A673 (cell line): ENCODE measurements around the gene CMIP. TPM values are rescaled to one million over a fixed set of nuclear protein-coding genes. Genes with fewer than 3 reads are reported as not detected.

Experiments used
- BruUV-seq: library from RNA; stranded (reverse); fragments of 400-500 nt; replicated peaks from 2 replicates; lab custom pipeline; 2021; lab: Mats Ljungman, UMichigan
- CTCF ChIA-PET: fragments of 300-600 bp; sonication (Branson Sonifier 250); formaldehyde crosslinking; loops from one replicate; lab custom pipeline; 2022; ENCODE audit warnings: antibody characterized with exemption; lab: Charles Lee
- POLR2A ChIA-PET: fragments of 300-600 bp; sonication (Branson Sonifier 250); formaldehyde crosslinking; loops from one replicate; lab custom pipeline; 2022; ENCODE audit warnings: antibody characterized with exemption; ENCODE audit not compliant: low non-redundant PET; lab: Charles Lee
- DNase-seq: peaks from one replicate; pipeline ENCODE4 v3.0.0-alpha.2; 2015; ENCODE audit warnings: low spot score
- H3K27ac ChIP-seq: fragments of 200-600 bp; sonication (generic); 2 replicates; pipeline ENCODE4 v1.5.1; 2016; ENCODE audit warnings: mixed run types, low read depth, mild to moderate bottlenecking, mixed read lengths, antibody characterized with exemption, low read length; ENCODE audit not compliant: poor library complexity, severe bottlenecking
- H3K27me3 ChIP-seq: fragments of 200-600 bp; sonication (generic); replicated peaks from 2 replicates; pipeline ENCODE4 v1.6.1; 2017; ENCODE audit warnings: mixed run types, low read depth, mild to moderate bottlenecking, mixed read lengths, antibody characterized with exemption, low read length; ENCODE audit not compliant: insufficient read depth, poor library complexity
- H3K36me3 ChIP-seq: fragments of 200-600 bp; sonication (generic); 2 replicates; pipeline ENCODE4 v1.6.1; 2016; ENCODE audit warnings: mixed run types, mild to moderate bottlenecking, mixed read lengths, antibody characterized with exemption, low read length; ENCODE audit not compliant: insufficient read depth, poor library complexity, severe bottlenecking
- H3K4me1 ChIP-seq: fragments of 200-600 bp; sonication (generic); 2 replicates; pipeline ENCODE4 v1.6.1; 2017; ENCODE audit warnings: mixed run types, mild to moderate bottlenecking, mixed read lengths, antibody characterized with exemption, low read length; ENCODE audit not compliant: insufficient read depth, poor library complexity, severe bottlenecking
- H3K4me3 ChIP-seq: fragments of 200-600 bp; sonication (generic); 2 replicates; pipeline ENCODE4 v1.5.1; 2016; ENCODE audit warnings: low read depth, mixed run types, mild to moderate bottlenecking, mixed read lengths, low read length; ENCODE audit not compliant: poor library complexity, severe bottlenecking
- H3K9me3 ChIP-seq: fragments of 200-600 bp; sonication (generic); 2 replicates; pipeline ENCODE4 v1.6.1; 2016; ENCODE audit warnings: mixed run types, low read depth, mild to moderate bottlenecking, mixed read lengths, antibody characterized with exemption, low read length; ENCODE audit not compliant: poor library complexity, severe bottlenecking
- CTCF ChIP-seq: fragments of 300-800, 200-600 bp; sonication (generic); conservative IDR thresholded peaks from 2 replicates; pipeline ENCODE4 v1.5.1; 2017; ENCODE audit warnings: low read depth, mild to moderate bottlenecking, antibody characterized with exemption, low read length, moderate library complexity, mixed read lengths
- EZH2 ChIP-seq: fragments of 200-600 bp; sonication (generic); IDR thresholded peaks from 2 replicates; pipeline ENCODE4 v1.6.1; 2017; ENCODE audit warnings: borderline replicate concordance, low read depth, mild to moderate bottlenecking, mixed read lengths, antibody characterized with exemption, low read length; ENCODE audit not compliant: poor library complexity, severe bottlenecking
- intact Hi-C: fragments of 100-400 bp; cut with micrococcal nuclease; formaldehyde crosslinking; loops from one replicate; pipeline ENCODE4 v1.10.0; 2022; ENCODE audit not compliant: unreplicated experiment
- total RNA-seq: library from RNA; stranded (reverse); gene quantifications from 2 replicates; pipeline ENCODE4 v1.2.3, GENCODE V29; 2021

The CMIP gene
- total RNA-seq, 1 experiment from 2014 or later = 25.5 TPM

- ChIA-PET CTCF (no interaction called here), POLR2A (no interaction called here)
- H3K9me3 ChIP-seq = no peaks in the 10 kb centered on the region
- TF ChIP-seq EZH2 (no peak), CTCF (no peak)
- intact Hi-C loops = no loop called here
- no peaks in the 10 kb centered on the region for H3K27me3 ChIP-seq
- no peak overlapping the region for H3K27ac ChIP-seq
- no peak for DNase-seq
- H3K4me3 ChIP-seq = no peak overlapping the region
- H3K36me3 ChIP-seq = no peaks in the 10 kb centered on the region
- peaks cover 4% of the 10 kb centered on the region for H3K4me1 ChIP-seq
- no TSS peak for BruUV-seq
Observed at GRCh38 chr16:81654346-81654745, 209.7 kb downstream of the CMIP start.

DNA sequence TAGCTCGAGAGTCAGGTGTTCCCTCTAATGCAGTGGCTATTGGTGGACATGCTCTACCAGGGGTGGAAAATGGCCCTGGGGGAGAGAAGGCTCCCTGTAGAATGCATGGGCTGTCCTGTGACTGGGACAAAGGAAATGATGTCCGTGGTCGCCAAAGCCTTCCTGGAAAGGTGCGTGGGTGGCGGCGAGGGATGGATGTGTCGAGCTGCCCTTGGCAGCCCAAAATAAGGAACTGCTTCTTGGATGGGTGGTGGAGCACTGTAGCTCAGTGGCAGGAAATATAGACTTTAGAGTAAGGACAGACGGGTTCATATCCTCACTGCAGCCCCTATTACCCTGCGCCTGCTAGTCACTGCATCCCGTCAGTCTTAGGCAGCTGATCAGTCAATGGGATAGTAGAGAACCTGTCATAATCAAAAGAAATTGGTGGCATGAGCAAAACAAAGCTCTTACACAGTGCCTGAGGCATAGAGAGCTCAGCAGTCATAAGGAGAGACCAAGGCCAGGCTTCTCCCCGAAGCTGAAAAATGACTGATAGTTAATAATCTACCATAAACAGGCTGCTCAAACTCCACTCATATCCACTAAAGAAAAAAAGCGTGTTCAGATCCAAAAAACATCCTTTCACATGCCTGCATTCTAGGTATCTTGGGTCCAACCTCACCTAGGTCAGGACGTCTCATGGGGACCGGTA, 211.0 kb downstream of the CMIP start:
- no peak for DNase-seq
- ChIA-PET CTCF (no interaction called here), POLR2A (no interaction called here)
- no TSS peak for BruUV-seq
- Histone ChIP-seq H3K4me3 (no peak overlapping the region), H3K9me3 (no peaks in the 10 kb centered on the region), H3K27me3 (no peaks in the 10 kb centered on the region), H3K36me3 (no peaks in the 10 kb centered on the region), H3K27ac (no peak overlapping the region), H3K4me1 (peaks cover 4% of the 10 kb centered on the region)
- intact Hi-C loops = no loop called here
- TF ChIP-seq CTCF = no peak
- no peak for TF ChIP-seq EZH2

DNA sequence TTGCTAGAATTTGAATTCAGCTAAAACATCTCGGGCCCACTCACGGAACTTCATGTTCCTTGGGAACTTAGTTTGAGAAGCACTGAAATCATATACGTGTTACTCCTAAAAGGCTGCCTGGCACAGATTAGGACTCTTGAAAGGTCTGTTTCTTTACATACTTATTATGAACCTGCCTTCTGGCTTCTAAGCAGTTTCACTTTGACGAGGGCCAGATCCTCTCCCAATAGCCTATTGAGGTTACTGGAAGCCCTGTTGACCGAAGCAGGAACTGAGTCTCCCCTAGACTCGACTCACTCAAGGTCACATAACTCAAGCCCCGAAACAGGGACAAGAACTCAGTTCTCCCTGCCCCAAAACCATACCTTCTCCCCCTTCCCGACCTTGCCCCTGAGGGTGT, 212.6 kb downstream of the CMIP start:
- intact Hi-C loops = no loop called here
- CTCF ChIA-PET = no interaction called here
- TF ChIP-seq CTCF = no peak
- TF ChIP-seq EZH2 = no peak
- Histone ChIP-seq H3K36me3 (no peaks in the 10 kb centered on the region), H3K4me3 (no peak overlapping the region), H3K4me1 (peaks cover 2% of the 10 kb centered on the region), H3K27me3 (no peaks in the 10 kb centered on the region), H3K9me3 (no peaks in the 10 kb centered on the region), H3K27ac (no peak overlapping the region)
- no peak for DNase-seq
- BruUV-seq = no TSS peak
- POLR2A ChIA-PET = no interaction called here
